Measurements from ENCODE around the gene FAM83D.

- TF ChIP-seq, protein P1, sequence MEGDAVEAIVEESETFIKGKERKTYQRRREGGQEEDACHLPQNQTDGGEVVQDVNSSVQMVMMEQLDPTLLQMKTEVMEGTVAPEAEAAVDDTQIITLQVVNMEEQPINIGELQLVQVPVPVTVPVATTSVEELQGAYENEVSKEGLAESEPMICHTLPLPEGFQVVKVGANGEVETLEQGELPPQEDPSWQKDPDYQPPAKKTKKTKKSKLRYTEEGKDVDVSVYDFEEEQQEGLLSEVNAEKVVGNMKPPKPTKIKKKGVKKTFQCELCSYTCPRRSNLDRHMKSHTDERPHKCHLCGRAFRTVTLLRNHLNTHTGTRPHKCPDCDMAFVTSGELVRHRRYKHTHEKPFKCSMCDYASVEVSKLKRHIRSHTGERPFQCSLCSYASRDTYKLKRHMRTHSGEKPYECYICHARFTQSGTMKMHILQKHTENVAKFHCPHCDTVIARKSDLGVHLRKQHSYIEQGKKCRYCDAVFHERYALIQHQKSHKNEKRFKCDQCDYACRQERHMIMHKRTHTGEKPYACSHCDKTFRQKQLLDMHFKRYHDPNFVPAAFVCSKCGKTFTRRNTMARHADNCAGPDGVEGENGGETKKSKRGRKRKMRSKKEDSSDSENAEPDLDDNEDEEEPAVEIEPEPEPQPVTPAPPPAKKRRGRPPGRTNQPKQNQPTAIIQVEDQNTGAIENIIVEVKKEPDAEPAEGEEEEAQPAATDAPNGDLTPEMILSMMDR (conservative IDR thresholded peaks at IDR 0.05 in 1 of 2, IDR thresholded peaks at IDR 0.05 in 1 of 2; ENCODE audit: extremely low read depth in 1 of 2, insufficient read depth in 1 of 2, low read depth in 1 of 2, low read length in 2 of 2), result no peak
- no peak for TF ChIP-seq EZH2 (IDR thresholded peaks at IDR 0.05; ENCODE audit: borderline replicate concordance, low read length)
These were observed 47.4 kb upstream of the FAM83D start for GRCh38 chr20:38878866-38879265.

Data from mammary epithelial cell (primary cell).